K562 (cell line): ENCODE data around the gene MEF2B. TPM values are rescaled to one million over a fixed set of nuclear protein-coding genes. Genes with fewer than 3 reads are reported as not detected.

Source experiments
- ATAC-seq: fragments of 200-7000 bp; cut with Tn5 transposase; 3 replicates; pipeline ENCODE4 v1.9.1; 2020; ENCODE audit warnings: moderate library complexity
- BruUV-seq: library from RNA; stranded (reverse); fragments of 400-500 nt; replicated peaks from 2 replicates; lab custom pipeline; 2021; lab: Mats Ljungman, UMichigan
- CTCF ChIA-PET: fragments of 300-600 bp; formaldehyde crosslinking; extraction: SDS; loops from one replicate; lab custom pipeline; 2021; ENCODE audit warnings: low intra/inter-chr PET ratio; lab: Yijun Ruan, JAX
- POLR2A ChIA-PET: fragments of 300-600, 350-650 bp; sonication (Branson Sonifier 250); formaldehyde crosslinking; extraction: SDS; loops from one replicate; lab custom pipeline; 2021; ENCODE audit warnings: antibody characterized with exemption, inconsistent platforms; lab: Yijun Ruan, JAX
- DNase-seq, 4 experiments: peaks; one replicate each; pipeline versions ENCODE4 v3.0.0 to v3.0.0-alpha.2; 2011 to 2018; ENCODE audit warnings: low spot score in 3 of 4, mixed read lengths in 3 of 4; ENCODE audit errors: extremely low read depth in 1 of 4
- FAIRE-seq: peaks from 2 replicates; lab custom pipeline; 2011; peaks lifted over from hg19 to GRCh38; lab: Jason Lieb, UNC
- H2AFZ ChIP-seq: 2 replicates; pipeline ENCODE4 v1.6.0; 2011; ENCODE audit warnings: low read depth, low read length, control low read depth, inconsistent platforms
- H3K27ac ChIP-seq: fragments of 200-600 bp; 3 replicates; pipeline ENCODE4 v1.8.0; 2011; ENCODE audit warnings: low read depth, mild to moderate bottlenecking, control low read depth, inconsistent platforms, low read length, moderate library complexity, mixed read lengths; ENCODE audit errors: extremely low read depth
- H3K27me3 ChIP-seq, 2 experiments: fragments of 300-600 bp in 1 of 2; 2 replicates in 1 of 2; 3 replicates in 1 of 2; pipeline versions ENCODE4 v1.6.0 to v1.8.0; 2011; ENCODE audit warnings: inconsistent platforms in 2 of 2, low read length in 2 of 2, mild to moderate bottlenecking in 1 of 2, mixed read lengths in 1 of 2, moderate library complexity in 1 of 2; ENCODE audit not compliant: control insufficient read depth in 2 of 2, insufficient read depth in 2 of 2
- H3K36me3 ChIP-seq: fragments of 300-600 bp; 3 replicates; pipeline ENCODE4 v1.8.0; 2011; ENCODE audit warnings: mild to moderate bottlenecking, low read length, inconsistent platforms; ENCODE audit not compliant: control insufficient read depth, insufficient read depth
- H3K4me1 ChIP-seq, 2 experiments: fragments of 200-600 bp in 1 of 2; replicated peaks in 1 of 2; 2 replicates in 1 of 2; 3 replicates in 1 of 2; pipeline versions ENCODE4 v1.5.1 to v1.8.0; 2011; ENCODE audit warnings: inconsistent platforms in 2 of 2, low read length in 2 of 2, mild to moderate bottlenecking in 1 of 2, mixed read lengths in 1 of 2, moderate library complexity in 1 of 2; ENCODE audit not compliant: control insufficient read depth in 2 of 2, insufficient read depth in 2 of 2
- H3K4me2 ChIP-seq: 2 replicates; pipeline ENCODE4 v1.6.1; 2011; ENCODE audit warnings: low read length, control low read depth, inconsistent platforms, mixed read lengths; ENCODE audit not compliant: insufficient read depth
- H3K4me3 ChIP-seq: fragments of 200-600 bp; sonication (generic), shearing (Covaris generic); 2 replicates; pipeline ENCODE4 v1.5.1; 2016; ENCODE audit warnings: control low read depth, inconsistent platforms
- H3K79me2 ChIP-seq: fragments of 200-600 bp; 3 replicates; pipeline ENCODE4 v1.8.0; 2011; ENCODE audit warnings: low read length, inconsistent platforms; ENCODE audit not compliant: control insufficient read depth, insufficient read depth
- H3K9ac ChIP-seq, 2 experiments: 2 replicates each; pipeline versions ENCODE4 v1.6.0 to v1.6.1; 2011; ENCODE audit warnings: low read depth in 2 of 2, low read length in 2 of 2, control low read depth in 1 of 2, inconsistent platforms in 1 of 2, mild to moderate bottlenecking in 1 of 2, mixed read lengths in 1 of 2; ENCODE audit not compliant: insufficient read depth in 1 of 2
- H3K9me1 ChIP-seq: one replicate; pipeline ENCODE4 v1.6.0; 2011; ENCODE audit warnings: inconsistent platforms, mild to moderate bottlenecking, low read length, moderate library complexity; ENCODE audit not compliant: control insufficient read depth, insufficient read depth
- H3K9me3 ChIP-seq: replicated peaks from 2 replicates; pipeline ENCODE4 v1.5.1; 2011; ENCODE audit warnings: low read depth, low read length, inconsistent platforms; ENCODE audit not compliant: control insufficient read depth, insufficient read depth
- H4K20me1 ChIP-seq: replicated peaks from 2 replicates; pipeline ENCODE4 v1.6.1; 2011; ENCODE audit warnings: low read length, inconsistent platforms, mixed read lengths; ENCODE audit not compliant: control insufficient read depth, insufficient read depth
- CBX3 ChIP-seq, 2 experiments: IDR thresholded peaks; 1 replicate in 1 of 2; 2 replicates in 1 of 2; pipeline ENCODE4 v1.6.1; 2012; ENCODE audit warnings: inconsistent platforms in 2 of 2, low read length in 2 of 2, borderline replicate concordance in 1 of 2, control low read depth in 1 of 2
- DACH1 ChIP-seq: fragments of 450-650 bp; IDR thresholded peaks from 2 replicates; pipeline ENCODE4 v1.6.1; 2018; ENCODE audit not compliant: partially characterized antibody
- JUND ChIP-seq, 2 experiments: IDR thresholded peaks; 2 replicates in 1 of 2; 3 replicates in 1 of 2; pipeline ENCODE4 v1.6.1; 2011; ENCODE audit warnings: borderline replicate concordance in 2 of 2, low read depth in 2 of 2, low read length in 2 of 2, improper control_type of control experiment in 1 of 2, missing biosample characterization in 1 of 2, missing genetic modification characterization in 1 of 2, missing genetic modification reagents in 1 of 2
- NCOA2 ChIP-seq, 2 experiments: fragments of 450-650 bp; IDR thresholded peaks; 2 replicates each; pipeline ENCODE4 v1.6.1; 2018; ENCODE audit warnings: mild to moderate bottlenecking in 2 of 2, moderate library complexity in 1 of 2; ENCODE audit not compliant: partially characterized antibody in 2 of 2
- POLR2A ChIP-seq: fragments of 450-650 bp; conservative IDR thresholded peaks from 2 replicates; pipeline ENCODE4 v1.6.1; 2016
- RBM25 ChIP-seq: fragments of 200-400 bp; formaldehyde crosslinking; IDR thresholded peaks from 2 replicates; pipeline ENCODE4 v1.6.1; 2018; ENCODE audit warnings: low read length, low read depth, moderate library complexity; ENCODE audit not compliant: severe bottlenecking
- ZNF354B ChIP-seq: fragments of 250-450 bp; sonication (Bioruptor Pico); IDR thresholded peaks from 2 replicates; pipeline ENCODE4 v1.4.0; 2020
- ZNF507 ChIP-seq: conservative IDR thresholded peaks from 2 replicates; pipeline ENCODE4 v1.6.1; 2017; ENCODE audit warnings: missing genetic modification characterization, missing compliant biosample characterization
- in situ Hi-C: fragments of 300-500 bp; cut with MboI; formaldehyde crosslinking; loops from 4 replicates; pipeline ENCODE4 v1.15.0; 2018; ENCODE audit warnings: inconsistent platforms, mixed read lengths
- intact Hi-C: fragments of 100-400 bp; cut with micrococcal nuclease; formaldehyde crosslinking; loops from 2 replicates; pipeline ENCODE4 v1.14.2; 2022
- polyA plus RNA-seq, 8 experiments: library from polyadenylated mRNA; depleted of rRNA in 4 of 8; stranded (reverse) in 5 of 8; unstranded in 3 of 8; fragments of >200 nt; fragmentation: Nextera tagmentation in 2 of 8; fragmentation: Illumina TruSeq in 1 of 8; extraction: Ambion mirVana in 2 of 8; extraction: Trizol in 1 of 8; gene quantifications; 2 replicates each; pipeline versions ENCODE4 v1.2.1 to v1.2.3, GENCODE V29; 2011 to 2014; ENCODE audit warnings: inconsistent platforms in 1 of 8, missing spikeins in 1 of 8
- total RNA-seq, 7 experiments: library from RNA; depleted of rRNA in 6 of 7; stranded (reverse); fragments of >200 nt in 6 of 7; fragmentation: Illumina TruSeq in 2 of 7; extraction: Trizol in 2 of 7; gene quantifications; 2 replicates each; pipeline versions ENCODE4 v1.2.1 to v1.2.3, GENCODE V29; 2011 to 2021; ENCODE audit warnings: low replicate concordance in 1 of 7
- TF ChIP-seq, protein P1 (sequence below): fragments of 450-650 bp; IDR thresholded peaks from 2 replicates; pipeline ENCODE4 v1.6.1; 2018; ENCODE audit warnings: mild to moderate bottlenecking, low read depth; ENCODE audit not compliant: partially characterized antibody

MEF2B gene
- total and polyA plus RNA-seq, 9 of the 15 experiments (the other 6 are each of a cell fraction or from before 2014, with no cell fraction given), result 0.14 to 1.9 (median 0.71) TPM; not detected in 3

DNA sequence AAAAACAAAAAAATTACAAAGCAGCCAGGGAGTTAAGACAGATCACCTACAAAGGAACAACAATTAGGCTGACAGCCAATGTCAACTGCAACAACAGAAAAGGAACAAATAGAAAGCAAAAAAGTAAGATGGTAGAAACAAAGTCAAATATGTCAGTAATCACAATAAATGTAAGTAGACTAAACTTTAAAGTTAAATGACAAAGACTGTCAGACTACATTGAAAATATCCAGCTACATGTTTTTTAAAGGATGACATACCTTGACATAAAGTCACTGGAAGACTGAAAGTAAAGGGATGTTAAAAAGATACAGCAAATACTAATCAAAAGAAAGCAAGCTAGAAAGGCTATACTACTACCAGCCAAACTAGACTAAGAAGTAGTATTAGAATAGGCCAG lies 46.7 kb downstream of the MEF2B start:
- Histone ChIP-seq H3K79me2 (no peaks in the 10 kb centered on the region; the same call in 2 of the 3 replicates), H3K9me3 (no peaks in the 10 kb centered on the region), H3K9me1 (no peaks in the 10 kb centered on the region), H3K4me3 (no peak overlapping the region), H3K36me3 (peaks cover 48% of the 10 kb centered on the region), H4K20me1 (no peaks in the 10 kb centered on the region), H3K27ac (no peak overlapping the region), H3K27me3 (no peaks in the 10 kb centered on the region), H3K4me2 (no peak overlapping the region), H3K4me1 (peaks cover 8 to 29% of the 10 kb centered on the region in 2 experiments), H3K9ac (no peak overlapping the region), H2AFZ (no peak overlapping the region)
- TF ChIP-seq, protein P1, sequence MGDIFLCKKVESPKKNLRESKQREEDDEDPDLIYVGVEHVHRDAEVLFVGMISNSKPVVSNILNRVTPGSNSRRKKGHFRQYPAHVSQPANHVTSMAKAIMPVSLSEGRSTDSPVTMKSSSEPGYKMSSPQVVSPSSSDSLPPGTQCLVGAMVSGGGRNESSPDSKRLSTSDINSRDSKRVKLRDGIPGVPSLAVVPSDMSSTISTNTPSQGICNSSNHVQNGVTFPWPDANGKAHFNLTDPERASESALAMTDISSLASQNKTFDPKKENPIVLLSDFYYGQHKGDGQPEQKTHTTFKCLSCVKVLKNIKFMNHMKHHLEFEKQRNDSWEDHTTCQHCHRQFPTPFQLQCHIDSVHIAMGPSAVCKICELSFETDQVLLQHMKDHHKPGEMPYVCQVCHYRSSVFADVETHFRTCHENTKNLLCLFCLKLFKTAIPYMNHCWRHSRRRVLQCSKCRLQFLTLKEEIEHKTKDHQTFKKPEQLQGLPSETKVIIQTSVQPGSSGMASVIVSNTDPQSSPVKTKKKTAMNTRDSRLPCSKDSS, result peak; percentile 9
- TF ChIP-seq DACH1 (no peak), CBX3 (IDR thresholded peaks at IDR 0.05; ENCODE audit: borderline replicate concordance in 1 of 2, low read length in 2 of 2) (0 out of 3 replicates have a peak, but pooled peaks of 1 of the 2 experiments have one; percentile 19), RBM25 (peak; percentile 58), POLR2A (no peak), JUND (IDR thresholded peaks at IDR 0.05; ENCODE audit: borderline replicate concordance, low read depth, low read length) (no peak), JUND (tag; IDR thresholded peaks at IDR 0.05; ENCODE audit: borderline replicate concordance, low read depth, low read length) (no peak), ZNF354B (CRISPR knock-in tag) (peak; percentile 86), NCOA2 (IDR thresholded peaks at IDR 0.05; ENCODE audit: partially characterized antibody in 2 of 2) (no peak), ZNF507 (peak; percentile 98)
- POLR2A ChIA-PET, result no interaction called here
- in situ Hi-C loops (no loop called here), intact Hi-C loops (no loop called here)
- no TSS peak for BruUV-seq
- ATAC-seq (no peak), DNase-seq (no peak), FAIRE-seq (peak; percentile 52)
- CTCF ChIA-PET, result no interaction called here
